BLaER1 (cell line): ENCODE results near the gene HYI.

Experiments used
- H3K27ac ChIP-seq: shearing (Covaris generic); formaldehyde crosslinking; 2 replicates; pipeline ENCODE4 v1.8.1; 2022
- H3K27me3 ChIP-seq: shearing (Covaris generic); formaldehyde crosslinking; 2 replicates; pipeline ENCODE4 v1.8.1; 2022
- H3K36me3 ChIP-seq: shearing (Covaris generic); formaldehyde crosslinking; 2 replicates; pipeline ENCODE4 v1.8.1; 2022
- H3K4me1 ChIP-seq: shearing (Covaris generic); formaldehyde crosslinking; 2 replicates; pipeline ENCODE4 v1.8.1; 2022
- H3K4me2 ChIP-seq: shearing (Covaris generic); formaldehyde crosslinking; 2 replicates; pipeline ENCODE4 v1.8.1; 2022
- H3K4me3 ChIP-seq: shearing (Covaris generic); formaldehyde crosslinking; 2 replicates; pipeline ENCODE4 v1.8.1; 2022
- H3K9ac ChIP-seq: shearing (Covaris generic); formaldehyde crosslinking; 2 replicates; pipeline ENCODE4 v1.8.1; 2022
- H3K9me3 ChIP-seq: shearing (Covaris generic); formaldehyde crosslinking; 2 replicates; pipeline ENCODE4 v1.8.1; 2022
- H4K20me1 ChIP-seq: shearing (Covaris generic); formaldehyde crosslinking; 2 replicates; pipeline ENCODE4 v1.8.1; 2022
- Cebpa-rat ChIP-seq: shearing (Covaris generic); IDR thresholded peaks from 2 replicates; pipeline ENCODE4 v1.8.1; 2022

HYI gene

DNA sequence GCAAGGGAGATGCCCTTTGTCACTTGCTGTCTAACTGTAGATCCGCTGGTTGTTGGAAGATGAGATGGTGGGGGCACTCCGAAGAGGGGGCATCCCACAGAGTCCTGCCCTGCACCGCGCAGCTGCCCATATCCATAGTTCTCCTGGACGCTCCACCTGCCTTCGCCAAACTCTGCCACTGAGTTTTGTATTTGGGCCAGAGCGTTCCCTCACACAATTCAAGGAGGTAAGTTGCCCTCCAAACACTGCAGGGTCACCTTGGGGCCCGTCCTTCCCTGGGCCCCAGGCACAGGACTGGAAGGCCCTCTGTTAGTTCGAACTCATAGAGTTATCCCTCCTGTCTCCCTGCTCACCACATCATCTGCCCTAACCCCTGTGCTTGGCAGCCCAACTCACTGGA is 22.1 kb downstream of the HYI start:
- H4K20me1 ChIP-seq = no peaks in the 10 kb centered on the region
- no peak for TF ChIP-seq Cebpa-rat
- H3K36me3 ChIP-seq = peaks cover 100% of the 10 kb centered on the region
- H3K4me1 ChIP-seq = no peaks in the 10 kb centered on the region
- no peak overlapping the region for H3K27ac ChIP-seq
- no peaks in the 10 kb centered on the region for H3K9me3 ChIP-seq
- no peaks in the 10 kb centered on the region for H3K27me3 ChIP-seq
- no peak overlapping the region for H3K4me3 ChIP-seq
- no peak overlapping the region for H3K9ac ChIP-seq
- H3K4me2 ChIP-seq = no peak overlapping the region

DNA sequence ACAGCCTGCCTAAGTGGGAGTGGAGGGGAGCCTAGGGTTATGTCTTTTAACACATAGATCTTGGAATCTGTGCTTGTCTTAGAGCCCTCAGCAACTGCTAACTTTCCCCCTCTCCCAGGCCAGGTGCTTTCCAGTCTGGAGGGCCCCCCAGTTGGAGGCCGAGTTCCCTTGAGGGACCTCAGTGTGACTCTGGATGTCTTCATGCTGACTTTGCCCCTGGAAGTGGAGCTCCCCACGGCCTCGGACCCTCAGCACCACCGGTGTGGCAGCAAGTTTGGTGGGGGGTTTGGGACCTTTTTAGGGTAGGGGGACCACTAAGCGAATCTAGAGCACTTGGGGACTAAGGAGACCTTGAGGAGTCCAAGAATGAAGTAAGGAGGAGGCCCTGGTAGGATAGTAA is 22.9 kb downstream of the HYI start:
- Histone ChIP-seq H3K4me2 (no peak overlapping the region), H4K20me1 (no peaks in the 10 kb centered on the region), H3K4me1 (no peaks in the 10 kb centered on the region), H3K9ac (no peak overlapping the region), H3K27me3 (no peaks in the 10 kb centered on the region), H3K9me3 (no peaks in the 10 kb centered on the region), H3K4me3 (no peak overlapping the region), H3K27ac (no peak overlapping the region), H3K36me3 (peaks cover 100% of the 10 kb centered on the region)
- TF ChIP-seq Cebpa-rat = no peak

DNA sequence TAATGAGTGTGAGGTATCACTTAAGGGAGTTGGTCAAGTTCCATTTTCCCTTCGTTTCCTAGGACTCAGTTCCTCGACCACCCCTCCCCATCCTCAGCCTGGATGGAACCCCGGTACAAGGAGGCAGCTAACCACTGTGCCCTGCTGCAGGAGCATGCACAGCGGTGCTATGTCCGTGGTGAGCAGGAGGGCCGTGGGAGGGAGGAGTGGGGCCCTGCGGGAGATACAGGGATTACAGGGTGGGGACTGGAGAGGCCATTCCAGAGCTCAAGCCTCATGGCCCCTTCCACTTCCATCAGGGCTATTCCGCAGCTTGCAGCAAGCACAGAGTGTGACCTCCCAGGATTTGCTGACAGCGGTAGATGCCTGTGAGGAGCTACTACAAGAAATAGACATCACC is 25.8 kb downstream of the HYI start:
- no peak for TF ChIP-seq Cebpa-rat
- Histone ChIP-seq H3K4me1 (no peaks in the 10 kb centered on the region), H3K9ac (no peak overlapping the region), H3K27ac (no peak overlapping the region), H3K4me3 (no peak overlapping the region), H3K4me2 (no peak overlapping the region), H4K20me1 (no peaks in the 10 kb centered on the region), H3K36me3 (peaks cover 100% of the 10 kb centered on the region), H3K27me3 (no peaks in the 10 kb centered on the region), H3K9me3 (no peaks in the 10 kb centered on the region)

DNA sequence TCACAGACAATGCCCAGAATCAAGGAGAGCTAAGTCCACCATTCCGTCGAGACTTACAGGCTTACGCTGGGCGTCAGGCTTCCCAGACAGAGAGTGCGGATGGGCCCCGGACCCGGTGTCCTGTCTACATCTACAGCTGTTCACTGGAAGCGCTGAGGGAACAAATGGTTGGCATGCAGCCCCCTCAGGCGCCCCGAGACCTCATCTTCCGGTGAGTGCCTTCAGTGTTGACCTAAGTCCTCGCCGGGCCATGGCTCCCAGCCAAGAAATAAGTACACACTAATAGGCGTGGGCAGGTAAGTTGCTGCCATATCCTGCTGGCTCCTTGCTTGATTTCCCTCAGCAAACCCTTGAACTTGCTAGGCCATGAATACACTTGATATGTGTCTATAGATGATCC is 26.2 kb downstream of the HYI start:
- no peak overlapping the region for H3K9ac ChIP-seq
- peaks cover 100% of the 10 kb centered on the region for H3K36me3 ChIP-seq
- H3K4me1 ChIP-seq = no peaks in the 10 kb centered on the region
- no peaks in the 10 kb centered on the region for H3K9me3 ChIP-seq
- H3K27ac ChIP-seq = no peak overlapping the region
- TF ChIP-seq Cebpa-rat = no peak
- H3K27me3 ChIP-seq = no peaks in the 10 kb centered on the region
- no peak overlapping the region for H3K4me2 ChIP-seq
- no peak overlapping the region for H3K4me3 ChIP-seq
- no peaks in the 10 kb centered on the region for H4K20me1 ChIP-seq

DNA sequence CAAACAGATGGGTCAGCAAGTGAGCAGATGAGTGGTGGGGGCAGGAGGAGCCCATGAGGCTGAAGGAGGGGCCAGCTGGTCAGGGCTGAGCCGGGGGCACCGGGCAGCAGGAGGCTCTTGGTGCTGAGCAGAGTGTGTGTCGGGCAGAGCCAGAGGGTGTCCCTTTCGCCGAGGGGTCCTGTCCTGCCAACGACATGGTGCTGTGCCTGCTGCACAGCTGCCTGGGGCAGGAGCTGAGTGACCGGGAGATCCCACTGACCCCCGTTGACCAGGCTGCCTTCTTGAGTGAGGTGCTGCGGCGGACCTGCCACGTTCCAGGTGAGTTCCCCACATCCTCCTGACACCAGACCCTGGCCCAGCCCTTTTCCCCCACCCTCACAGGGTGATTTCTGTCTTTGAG is 27.5 kb downstream of the HYI start:
- TF ChIP-seq Cebpa-rat = no peak
- Histone ChIP-seq H3K9ac (no peak overlapping the region), H4K20me1 (no peaks in the 10 kb centered on the region), H3K4me1 (no peaks in the 10 kb centered on the region), H3K9me3 (no peaks in the 10 kb centered on the region), H3K27ac (no peak overlapping the region), H3K27me3 (no peaks in the 10 kb centered on the region), H3K36me3 (peaks cover 98% of the 10 kb centered on the region), H3K4me3 (no peak overlapping the region), H3K4me2 (no peak overlapping the region)

DNA sequence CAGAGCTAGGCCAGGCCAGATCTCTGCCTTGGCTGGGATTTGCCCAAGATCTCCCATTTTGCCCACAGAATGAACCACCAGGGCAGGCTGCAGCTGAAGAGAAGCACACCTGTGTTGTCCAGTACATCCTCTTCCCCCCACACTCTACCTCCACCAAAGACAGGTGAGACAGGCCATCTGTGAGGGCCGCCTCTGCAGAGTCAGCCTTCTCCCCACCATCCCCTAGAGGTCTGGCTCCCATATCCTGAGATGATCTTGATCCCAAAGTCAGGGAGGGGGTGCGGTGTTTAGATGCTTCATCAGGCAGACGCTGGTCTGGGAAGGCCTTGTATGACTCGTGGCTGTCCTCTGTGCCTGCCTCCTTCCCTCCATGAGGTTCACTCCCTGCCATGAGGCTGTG is 28.7 kb downstream of the HYI start:
- H3K4me3 ChIP-seq = no peak overlapping the region
- H3K4me1 ChIP-seq = no peaks in the 10 kb centered on the region
- H3K27me3 ChIP-seq = no peaks in the 10 kb centered on the region
- H3K9ac ChIP-seq = no peak overlapping the region
- no peaks in the 10 kb centered on the region for H4K20me1 ChIP-seq
- no peak for TF ChIP-seq Cebpa-rat
- no peaks in the 10 kb centered on the region for H3K9me3 ChIP-seq
- no peak overlapping the region for H3K27ac ChIP-seq
- no peak overlapping the region for H3K4me2 ChIP-seq
- H3K36me3 ChIP-seq = peaks cover 98% of the 10 kb centered on the region

DNA sequence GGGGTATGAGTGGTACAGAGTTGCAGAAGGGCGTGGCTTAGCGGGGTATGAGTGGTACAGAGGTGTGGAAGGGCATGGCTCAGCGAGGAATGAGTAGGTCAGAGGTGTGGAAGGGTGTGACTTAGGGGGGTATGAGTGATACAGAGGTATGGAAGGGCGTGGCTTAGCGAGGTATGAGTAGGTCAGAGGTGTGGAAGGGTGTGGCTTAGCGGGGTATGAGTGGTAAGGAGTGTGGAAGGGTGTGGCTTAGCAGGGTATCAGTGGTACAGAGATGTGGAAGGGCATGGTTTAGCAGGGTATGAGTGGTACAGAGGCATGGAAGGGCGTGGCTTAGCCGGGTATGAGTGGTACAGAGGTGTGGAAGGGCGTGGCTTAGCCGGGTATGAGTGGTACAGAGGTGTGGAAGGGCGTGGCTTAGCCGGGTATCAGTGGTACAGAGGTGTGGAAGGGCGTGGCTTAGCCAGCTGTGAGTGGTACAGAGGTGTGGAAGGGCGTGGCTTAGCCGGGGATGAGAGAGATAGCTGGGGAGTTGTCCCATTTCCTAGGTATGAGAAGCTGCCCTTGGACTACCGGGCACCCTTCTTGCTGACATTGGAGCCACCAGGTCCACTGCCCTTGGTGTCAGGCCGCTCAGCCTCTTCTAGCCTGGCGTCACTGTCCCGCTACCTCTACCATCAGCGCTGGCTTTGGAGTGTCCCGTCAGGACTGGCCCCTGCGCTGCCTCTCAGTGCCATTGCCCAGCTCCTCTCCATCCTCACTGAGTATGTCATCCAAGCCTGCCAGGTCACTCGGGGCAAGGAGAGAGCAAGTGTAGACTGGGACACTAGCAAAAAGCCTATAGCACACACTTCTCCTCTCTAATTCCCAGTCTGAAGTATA is 29.8 kb downstream of the HYI start:
- Histone ChIP-seq H3K27ac (no peak overlapping the region), H4K20me1 (no peaks in the 10 kb centered on the region), H3K27me3 (no peaks in the 10 kb centered on the region), H3K4me3 (no peak overlapping the region), H3K36me3 (peaks cover 98% of the 10 kb centered on the region), H3K9me3 (no peaks in the 10 kb centered on the region), H3K9ac (no peak overlapping the region), H3K4me2 (no peak overlapping the region), H3K4me1 (no peaks in the 10 kb centered on the region)
- no peak for TF ChIP-seq Cebpa-rat

DNA sequence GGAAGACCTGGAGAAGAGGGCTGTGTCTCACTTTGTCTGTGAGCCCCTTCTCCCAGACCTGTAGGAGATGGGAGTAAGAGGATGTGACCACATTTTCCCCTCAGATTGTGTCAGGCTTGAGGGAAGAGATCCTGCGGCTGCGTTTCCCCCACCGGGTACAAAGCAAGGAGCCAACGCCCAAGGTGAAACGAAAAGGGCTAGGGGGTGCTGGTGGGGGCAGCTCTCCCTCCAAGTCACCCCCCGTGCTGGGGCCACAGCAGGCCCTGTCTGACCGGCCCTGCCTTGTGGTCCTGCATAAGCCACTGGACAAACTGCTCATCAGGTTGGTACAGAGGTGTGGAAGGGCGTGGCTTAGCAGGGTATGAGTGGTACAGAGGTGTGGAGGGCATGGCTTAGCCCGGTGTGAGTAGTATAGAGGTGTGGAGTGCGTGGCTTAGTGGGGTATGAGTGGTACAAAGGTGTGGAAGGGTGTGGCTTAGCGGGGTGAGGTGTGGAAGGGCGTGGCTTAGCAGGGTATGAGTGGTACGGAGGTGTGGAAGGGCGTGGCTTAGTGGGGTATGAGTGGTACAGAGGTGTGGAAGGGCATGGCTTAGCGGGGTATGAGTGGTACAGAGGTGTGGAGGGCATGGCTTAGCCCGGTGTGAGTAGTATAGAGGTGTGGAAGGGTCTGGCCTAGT is 30.6 kb downstream of the HYI start:
- Histone ChIP-seq H3K27ac (no peak overlapping the region), H3K9ac (no peak overlapping the region), H3K4me2 (no peak overlapping the region), H3K9me3 (no peaks in the 10 kb centered on the region), H3K36me3 (peaks cover 98% of the 10 kb centered on the region), H3K27me3 (no peaks in the 10 kb centered on the region), H4K20me1 (no peaks in the 10 kb centered on the region), H3K4me3 (no peak overlapping the region), H3K4me1 (no peaks in the 10 kb centered on the region)
- no peak for TF ChIP-seq Cebpa-rat

DNA sequence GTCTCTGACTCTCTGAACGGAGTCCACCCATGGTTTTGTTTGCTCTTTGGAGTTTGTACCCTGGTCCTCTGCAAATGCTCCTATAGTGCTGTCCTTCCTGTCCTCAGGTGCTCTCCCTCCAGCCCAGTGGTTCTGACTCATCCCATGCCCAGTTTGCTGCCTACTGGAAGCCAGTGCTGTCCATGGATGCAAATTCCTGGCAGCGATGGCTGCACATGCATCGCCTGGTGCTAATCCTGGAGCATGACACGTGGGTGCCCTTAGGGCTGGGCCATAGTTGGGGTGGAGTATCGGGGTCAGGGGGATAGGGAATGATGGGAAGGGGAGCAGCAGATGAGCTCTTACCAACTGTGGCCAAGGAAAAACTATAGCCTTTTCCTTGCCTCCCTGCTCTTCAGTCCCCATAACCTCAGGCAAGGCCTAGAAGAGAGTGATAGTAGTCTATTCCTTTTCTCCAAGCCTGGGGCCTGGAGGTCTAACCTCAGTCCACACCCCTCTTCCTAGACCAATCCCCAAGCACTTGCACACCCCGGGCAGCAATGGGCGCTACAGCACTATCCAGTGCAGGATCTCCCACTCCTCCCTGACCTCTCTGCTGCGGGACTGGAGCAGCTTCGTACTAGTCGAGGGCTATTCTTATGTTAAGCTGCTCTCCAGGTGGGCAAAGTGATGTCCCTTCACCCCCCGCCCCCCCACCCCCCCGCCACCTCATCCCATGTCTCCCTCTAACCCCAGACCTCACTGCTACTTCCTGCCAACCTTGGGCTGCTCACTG is 31.6 kb downstream of the HYI start:
- no peaks in the 10 kb centered on the region for H4K20me1 ChIP-seq
- H3K4me1 ChIP-seq = no peaks in the 10 kb centered on the region
- peaks cover 98% of the 10 kb centered on the region for H3K36me3 ChIP-seq
- H3K27ac ChIP-seq = no peak overlapping the region
- no peaks in the 10 kb centered on the region for H3K9me3 ChIP-seq
- no peak overlapping the region for H3K4me2 ChIP-seq
- no peak for TF ChIP-seq Cebpa-rat
- H3K27me3 ChIP-seq = no peaks in the 10 kb centered on the region
- H3K4me3 ChIP-seq = no peak overlapping the region
- H3K9ac ChIP-seq = no peak overlapping the region

DNA sequence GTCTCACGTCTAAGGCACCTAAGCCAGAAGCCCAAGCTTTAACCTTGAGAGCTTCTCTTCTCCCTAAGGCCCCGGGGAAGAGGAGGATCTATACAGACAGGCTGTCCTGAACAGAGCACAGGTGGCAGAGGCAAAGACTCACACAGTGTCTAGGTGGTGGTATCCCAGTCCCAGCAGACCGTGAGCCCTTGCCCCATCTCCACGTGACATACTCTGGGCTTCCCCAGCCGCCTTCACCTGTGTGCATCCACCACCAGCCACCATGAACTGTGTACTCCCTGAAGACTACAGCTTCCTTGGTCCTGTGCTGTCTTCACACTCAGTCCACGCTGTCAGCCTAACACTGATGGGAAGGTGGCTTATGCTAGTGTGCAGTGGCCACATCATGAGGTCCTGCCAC is 32.3 kb downstream of the HYI start:
- no peaks in the 10 kb centered on the region for H4K20me1 ChIP-seq
- H3K27ac ChIP-seq = no peak overlapping the region
- H3K9ac ChIP-seq = no peak overlapping the region
- H3K9me3 ChIP-seq = no peaks in the 10 kb centered on the region
- no peak for TF ChIP-seq Cebpa-rat
- peaks cover 98% of the 10 kb centered on the region for H3K36me3 ChIP-seq
- H3K4me2 ChIP-seq = no peak overlapping the region
- H3K27me3 ChIP-seq = no peaks in the 10 kb centered on the region
- H3K4me3 ChIP-seq = no peak overlapping the region
- no peaks in the 10 kb centered on the region for H3K4me1 ChIP-seq
